HG03045 (cell line): ENCODE measurements around the gene ANKMY1.

Source experiments
- ATAC-seq: cut with Tn5 transposase; IDR thresholded peaks from one replicate; pipeline ENCODE4 v1.9.1; 2021; ENCODE audit warnings: mild to moderate bottlenecking, moderate library complexity; ENCODE audit not compliant: unreplicated experiment

The ANKMY1 gene

GRCh38 chr2:240482141-240482540 lies 75.6 kb downstream of the ANKMY1 start:
- ATAC-seq = no peak

GRCh38 chr2:240481720-240482119 lies 76.1 kb downstream of the ANKMY1 start:
- ATAC-seq = no peak

GRCh38 chr2:240480834-240481623 lies 76.8 kb downstream of the ANKMY1 start:
- ATAC-seq = no peak

DNA sequence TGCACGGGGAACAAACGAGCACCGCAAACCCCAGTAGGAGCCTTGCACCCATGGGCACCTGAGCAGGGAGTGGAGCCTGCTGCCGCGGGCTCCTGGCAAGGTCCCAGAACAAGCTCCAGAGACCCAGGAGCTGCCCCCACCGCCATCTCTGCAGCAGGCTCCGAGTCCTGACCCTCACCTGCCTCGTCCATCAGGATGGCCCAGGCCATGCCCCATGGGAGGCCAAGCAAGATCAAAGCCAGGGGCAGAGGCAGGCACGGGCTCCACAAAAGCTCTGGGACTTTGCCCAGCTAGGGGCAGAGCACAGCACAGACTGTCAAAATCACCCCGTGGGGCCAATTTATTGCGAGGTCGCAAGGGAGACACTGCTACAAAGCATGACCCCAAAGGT lies 78.7 kb downstream of the ANKMY1 start:
- no peak for ATAC-seq

DNA sequence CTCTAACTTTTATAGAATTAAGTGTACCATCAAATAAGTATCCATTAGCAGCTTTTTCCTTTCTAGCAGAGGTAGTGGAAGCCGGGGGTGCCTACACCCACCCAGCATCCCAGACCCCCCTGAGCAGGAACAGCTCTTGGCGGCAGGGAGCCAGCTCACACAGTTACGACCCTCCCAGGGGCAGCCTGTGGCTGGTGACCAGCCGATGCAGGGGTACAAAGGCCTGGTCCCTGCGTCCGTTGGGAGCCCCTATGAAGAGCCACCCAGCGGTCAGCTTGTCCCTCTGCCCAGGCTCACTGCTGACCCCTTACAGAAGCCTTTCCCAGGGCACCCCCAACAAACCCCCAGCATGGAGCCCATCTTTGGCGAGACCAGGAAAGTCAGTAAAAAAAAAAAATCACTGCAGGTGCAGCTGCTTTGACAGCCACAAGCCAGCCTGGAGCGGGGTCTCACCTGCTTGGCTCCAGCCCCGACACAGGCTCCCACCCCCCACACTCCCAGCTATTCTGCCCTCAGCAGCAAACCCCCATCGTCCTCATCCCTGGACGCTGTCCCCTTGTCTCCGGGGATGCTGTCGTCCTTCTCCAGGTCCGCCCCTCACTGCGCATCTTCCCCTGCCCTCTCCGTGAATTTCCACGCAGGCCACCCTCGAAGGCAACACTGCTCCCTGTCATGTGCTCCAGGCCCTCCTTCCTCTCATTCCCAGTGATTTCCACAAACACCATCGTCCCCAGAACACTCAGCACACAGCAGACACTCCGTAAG lies 79.3 kb downstream of the ANKMY1 start:
- ATAC-seq = no peak

DNA sequence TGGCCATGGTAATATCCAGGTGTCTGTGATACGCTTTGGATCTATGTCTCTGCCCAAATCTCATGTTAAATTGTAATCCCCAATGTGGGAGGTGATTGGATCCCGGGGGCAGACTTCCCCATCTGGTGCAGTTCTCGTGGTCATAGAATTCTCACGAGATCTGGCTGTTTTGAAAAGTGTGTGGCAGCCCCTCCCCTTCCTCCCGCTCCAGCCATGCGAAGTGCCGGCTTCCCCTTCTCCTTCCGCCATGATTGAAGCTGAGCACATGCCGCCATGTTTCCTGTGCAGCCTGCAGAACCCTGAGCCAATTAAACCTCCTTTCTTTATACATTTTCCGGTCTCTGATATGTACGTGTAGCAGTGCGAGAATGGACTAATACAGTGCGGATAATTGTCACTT lies 79.9 kb downstream of the ANKMY1 start:
- no peak for ATAC-seq

DNA sequence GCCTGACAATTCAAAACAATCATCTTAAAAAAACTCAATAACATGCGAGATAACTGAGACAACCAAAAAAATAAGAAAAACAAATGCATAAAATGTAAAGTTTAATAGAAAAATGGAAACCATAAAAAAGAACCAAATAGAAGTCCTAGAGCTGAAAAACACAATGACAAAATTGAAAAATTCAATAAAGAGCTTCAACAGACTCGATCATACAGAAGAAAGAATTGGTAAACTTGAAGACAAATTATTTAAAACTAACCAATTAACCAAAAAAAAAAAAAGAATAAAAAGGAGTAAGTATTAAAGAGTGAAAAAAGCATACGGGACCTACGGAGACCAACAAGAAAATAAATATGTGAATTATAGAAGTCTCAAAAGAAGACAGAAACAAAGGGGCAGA lies 84.6 kb downstream of the ANKMY1 start:
- ATAC-seq = no peak

GRCh38 chr2:240472078-240472790 lies 85.6 kb downstream of the ANKMY1 start:
- ATAC-seq = no peak

GRCh38 chr2:240469740-240470139 lies 88.0 kb downstream of the ANKMY1 start:
- ATAC-seq = no peak

- ATAC-seq = no peak
Observed at GRCh38 chr2:240469239-240469636, 88.5 kb downstream of the ANKMY1 start.

- no peak for ATAC-seq
Observed at GRCh38 chr2:240468303-240469238, 89.2 kb downstream of the ANKMY1 start.

GRCh38 chr2:240467659-240468302 lies 90.0 kb downstream of the ANKMY1 start:
- no peak for ATAC-seq

DNA sequence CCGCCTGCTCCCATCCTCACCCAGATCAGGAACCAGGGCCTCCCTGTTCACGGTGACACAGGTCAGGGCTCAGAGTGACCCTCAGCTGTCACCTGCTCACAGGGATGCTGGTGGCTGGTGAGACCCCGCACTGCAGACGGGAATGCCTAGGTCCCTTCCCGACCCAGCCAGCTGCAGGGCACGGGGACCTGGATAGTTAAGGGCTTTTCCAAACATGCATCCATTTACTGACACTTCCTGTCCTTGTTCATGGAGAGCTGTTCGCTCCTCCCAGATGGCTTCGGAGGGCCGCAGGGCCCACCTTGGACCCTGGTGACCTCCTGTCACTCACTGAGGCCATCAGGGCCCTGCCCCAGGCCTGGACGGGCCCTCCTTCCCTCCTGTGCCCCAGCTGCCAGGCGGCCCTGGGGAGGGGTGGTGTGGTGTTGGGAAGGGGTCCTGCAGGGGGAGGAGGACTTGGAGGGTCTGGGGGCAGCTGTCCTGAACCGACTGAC lies 90.6 kb downstream of the ANKMY1 start:
- no peak for ATAC-seq

DNA sequence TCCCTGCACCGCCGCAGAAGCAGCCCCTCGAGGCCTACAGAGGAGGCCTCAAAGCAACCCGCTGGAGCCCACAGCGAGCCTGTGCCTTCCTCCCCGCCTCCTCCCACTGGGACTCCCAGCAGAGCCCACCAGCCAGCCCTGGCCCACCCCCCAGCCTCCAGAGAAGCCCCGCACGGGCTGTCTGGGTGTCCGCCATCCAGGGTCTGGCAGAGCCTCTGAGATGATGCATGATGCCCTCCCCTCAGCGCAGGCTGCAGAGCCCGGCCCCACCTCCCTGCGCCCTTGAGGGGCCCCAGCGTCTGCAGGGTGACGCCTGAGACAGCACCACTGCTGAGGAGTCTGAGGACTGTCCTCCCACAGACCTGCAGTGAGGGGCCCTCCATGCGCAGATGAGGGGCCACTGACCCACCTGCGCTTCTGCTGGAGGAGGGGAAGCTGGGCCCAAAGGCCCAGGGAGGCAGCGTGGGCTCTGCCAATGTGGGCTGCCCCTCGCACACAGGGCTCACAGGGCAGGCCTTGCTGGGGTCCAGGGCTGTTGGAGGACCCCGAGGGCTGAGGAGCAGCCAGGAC lies 91.1 kb downstream of the ANKMY1 start:
- ATAC-seq = no peak

- ATAC-seq = no peak
Observed at GRCh38 chr2:240465765-240466578, 91.8 kb downstream of the ANKMY1 start.

GRCh38 chr2:240465268-240465764 lies 92.5 kb downstream of the ANKMY1 start:
- no peak for ATAC-seq

- no peak for ATAC-seq
Observed at GRCh38 chr2:240464514-240465241, 93.1 kb downstream of the ANKMY1 start.
